Forelimb muscle (tissue), 1 donor: ENCODE data around the gene ITCH. TPM values are rescaled to one million over a fixed set of nuclear protein-coding genes. Genes with fewer than 3 reads are reported as not detected.
"Not testable (repeated sequence)": the region's sequence is repeated elsewhere in the genome, so short reads cannot be mapped to it uniquely, and the experiment has no call there.

Source experiments
- DNase-seq: peaks from one replicate; pipeline ENCODE4 v3.0.0-alpha.2; 2013; ENCODE audit warnings: low read depth
- polyA plus RNA-seq: library from polyadenylated mRNA; unstranded; fragments of 120-200 nt; gene quantifications from one replicate; pipeline ENCODE4 v1.2.1, GENCODE V29; 2013; ENCODE audit not compliant: insufficient read length

ITCH gene
- 23.9 TPM for polyA plus RNA-seq

DNA sequence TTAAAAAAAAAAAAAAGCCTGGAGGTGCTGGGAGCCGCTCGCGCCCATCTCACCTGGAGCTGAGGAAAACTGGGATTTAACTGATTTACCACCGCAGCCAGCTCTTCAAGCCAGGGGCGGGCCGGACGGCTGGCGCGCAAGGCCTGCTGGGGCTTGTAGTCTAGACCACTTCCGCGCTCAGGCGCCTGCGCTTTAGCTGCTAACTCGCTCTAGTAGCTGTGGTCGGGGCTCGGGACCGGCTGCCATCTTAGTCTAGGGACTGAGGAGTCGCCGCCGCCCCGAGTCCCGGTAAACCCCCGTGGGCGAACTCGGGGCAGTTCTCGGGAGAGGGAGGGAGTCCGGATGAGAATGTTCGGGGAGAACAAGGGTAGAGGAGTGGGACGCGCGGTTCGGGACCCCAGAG is at the start of gene ITCH:
ITCH (plus strand) TSS at position 212 of the 403 bp plus-strand sequence. CDS start 30,539 bp downstream, outside the sequence.
- DNase-seq: peak; percentile 86

DNA sequence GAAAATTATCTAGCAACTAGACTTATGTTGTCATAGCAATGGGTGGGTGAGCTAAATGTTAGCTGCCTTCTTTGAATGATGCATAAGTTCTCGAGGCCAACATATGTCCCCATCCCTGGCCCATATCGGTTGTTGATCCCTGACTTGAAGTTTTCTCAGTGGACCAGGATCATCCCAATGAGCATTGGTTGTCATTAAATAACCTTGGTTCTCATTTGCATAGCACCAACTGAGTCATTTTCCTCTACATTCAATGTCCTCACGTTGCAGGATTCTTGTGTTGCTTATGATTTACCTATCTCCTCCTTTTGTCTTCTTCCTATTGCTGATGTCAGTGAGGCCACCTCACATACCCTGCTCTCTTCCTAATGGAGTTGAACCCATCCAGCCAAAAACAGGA is 47.8 kb upstream of the ITCH start:
- no peak for DNase-seq

GRCh38 chr20:34316196-34316814 is 46.8 kb upstream of the ITCH start:
- DNase-seq: no peak

- DNase-seq: no peak
Observed at GRCh38 chr20:34318609-34319443, 44.2 kb upstream of the ITCH start.

DNA sequence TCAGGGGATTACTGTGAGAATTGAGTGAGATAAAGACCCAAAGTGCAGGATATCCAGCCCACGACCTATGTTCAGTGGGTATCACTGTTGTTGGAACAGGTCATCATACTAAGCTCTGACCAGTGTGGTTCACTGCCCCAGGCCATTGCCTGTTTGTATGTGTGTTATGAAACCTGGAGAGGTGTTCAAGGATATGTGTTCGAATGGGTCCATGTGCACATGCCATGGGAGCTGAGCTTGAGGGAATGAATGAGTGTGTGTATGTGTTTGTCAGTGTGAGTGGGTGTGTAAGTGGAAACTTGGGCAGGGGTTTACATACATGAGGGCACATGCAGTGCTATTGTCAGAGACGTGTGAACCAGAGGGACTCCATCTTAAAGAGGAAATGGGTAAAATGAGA is 42.2 kb upstream of the ITCH start:
- no peak for DNase-seq

GRCh38 chr20:34322267-34323105 is 40.6 kb upstream of the ITCH start:
- DNase-seq: no peak

DNA sequence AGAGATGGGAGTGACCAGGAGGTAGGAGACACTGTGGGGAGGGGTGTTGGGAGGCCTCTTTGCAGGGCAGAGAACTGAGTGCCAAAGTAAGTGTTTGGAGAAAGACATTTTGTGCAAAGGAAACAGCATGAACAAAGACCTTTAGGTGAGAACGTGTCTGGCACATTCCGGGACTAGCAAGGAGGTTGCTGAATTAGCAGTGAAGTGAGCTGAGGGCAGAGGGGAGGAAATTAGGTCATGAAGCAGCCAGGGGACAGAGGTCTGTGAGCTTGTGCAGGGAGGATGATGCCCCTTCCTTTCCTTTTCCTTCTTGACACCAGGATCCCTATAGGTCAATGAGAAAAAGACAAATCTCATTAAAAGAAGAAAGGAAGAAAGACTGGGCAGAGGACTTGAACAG is 38.5 kb upstream of the ITCH start:
- no peak for DNase-seq

GRCh38 chr20:34328207-34328606 is 34.9 kb upstream of the ITCH start:
- not testable (repeated sequence) for DNase-seq

GRCh38 chr20:34328928-34329677 is 34.0 kb upstream of the ITCH start:
- no peak for DNase-seq

DNA sequence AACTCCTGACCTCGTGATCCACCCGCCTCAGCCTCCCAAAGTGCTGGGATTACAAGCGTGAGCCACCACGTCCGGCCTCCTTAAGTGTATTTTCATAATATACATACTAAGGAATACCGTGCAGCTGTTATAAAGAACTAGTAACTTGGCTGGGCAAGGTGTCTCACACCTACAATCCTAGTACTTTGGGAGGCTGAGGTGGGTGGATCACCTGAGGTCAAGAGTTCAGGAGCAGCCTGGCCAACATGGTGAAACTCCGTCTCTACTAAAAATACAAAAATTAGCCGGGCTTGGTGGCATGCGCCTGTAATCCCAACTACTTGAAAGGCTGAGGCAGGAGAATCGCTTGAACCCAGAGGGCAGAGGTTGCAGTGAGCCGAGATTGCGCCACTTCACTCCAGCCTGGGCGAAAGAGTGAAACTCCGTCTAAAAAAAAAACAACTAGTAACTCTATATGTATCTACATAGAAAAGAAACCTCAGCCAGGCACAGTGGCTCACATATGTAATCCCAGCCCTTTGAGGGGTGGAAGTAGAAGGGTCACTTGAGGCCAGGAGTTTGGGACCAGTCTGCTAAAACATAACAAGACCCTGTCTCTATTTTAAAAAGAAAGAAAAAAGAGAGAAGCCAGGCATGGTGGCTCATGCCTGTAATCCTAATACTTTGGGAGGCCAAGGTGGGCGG is 32.1 kb upstream of the ITCH start:
- DNase-seq: not testable (repeated sequence)

DNA sequence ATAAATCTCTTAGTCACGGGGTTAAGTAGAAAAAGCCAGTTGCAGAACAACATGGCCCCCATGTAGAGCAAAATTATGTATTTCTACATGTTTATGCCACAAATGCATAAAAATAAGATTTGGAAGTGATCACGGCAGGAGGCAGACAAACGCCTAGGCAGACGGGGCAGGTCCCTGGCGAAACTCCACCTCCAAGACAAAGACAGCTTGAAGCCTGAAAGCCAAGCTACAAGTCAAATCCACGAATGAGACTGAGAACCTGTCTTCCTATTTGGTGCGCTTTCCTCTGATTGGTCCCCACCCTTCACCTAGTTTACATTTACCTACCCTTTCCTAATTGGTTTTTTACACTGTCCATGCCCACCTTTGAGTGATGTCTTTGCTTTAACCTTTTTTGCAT is 31.2 kb upstream of the ITCH start:
- DNase-seq: no peak

DNA sequence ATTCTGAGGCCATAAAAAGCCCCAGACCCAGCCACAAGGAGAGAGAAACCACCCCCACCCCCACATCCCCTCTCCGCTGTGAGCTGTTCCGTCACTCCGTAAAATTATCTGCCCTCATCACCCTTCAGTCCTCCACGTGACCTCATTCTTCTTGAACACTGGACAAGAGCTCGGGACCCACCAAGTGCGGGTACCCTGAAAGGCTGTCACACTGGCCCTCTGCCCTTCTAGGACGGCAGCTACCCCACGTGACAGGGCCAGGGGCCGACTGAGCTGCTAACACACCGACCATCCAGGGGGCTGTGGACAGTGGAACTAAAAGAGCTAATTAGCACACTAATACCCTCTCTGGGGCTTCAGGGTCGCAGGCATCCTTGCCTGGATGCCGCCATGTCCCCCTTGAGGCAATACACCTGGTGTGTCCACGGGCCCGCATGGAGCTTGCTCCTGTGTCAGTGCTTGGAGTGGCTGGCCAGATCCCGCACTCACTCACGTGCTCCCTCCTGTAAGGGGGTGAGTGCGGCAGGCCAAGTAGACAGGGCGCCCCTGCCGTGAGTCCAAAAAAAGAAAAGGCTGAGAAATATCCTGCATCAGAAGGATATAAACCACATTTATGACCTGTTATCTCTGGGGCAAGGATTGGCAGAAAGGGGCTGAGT is 30.7 kb upstream of the ITCH start:
- DNase-seq: no peak

DNA sequence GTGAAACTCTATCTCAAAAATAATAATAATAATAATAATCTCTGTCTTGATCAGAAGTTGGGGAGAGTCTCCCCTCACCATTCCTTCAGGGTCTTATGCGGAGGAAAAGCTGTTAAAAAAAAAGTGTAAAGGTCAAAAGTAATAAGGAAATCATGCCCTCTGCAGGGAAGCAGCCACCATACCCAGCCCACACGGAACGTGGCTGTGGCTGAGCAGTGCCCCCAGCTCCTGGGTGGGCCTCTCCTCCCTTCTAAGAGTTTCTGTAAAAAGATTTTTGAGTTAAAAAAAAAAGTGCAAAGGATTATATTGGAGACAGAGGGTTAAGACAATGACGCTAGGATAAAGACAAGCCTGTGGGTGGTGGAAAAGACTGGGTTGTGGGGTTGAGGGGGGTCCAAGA is 29.3 kb upstream of the ITCH start:
- no peak for DNase-seq

DNA sequence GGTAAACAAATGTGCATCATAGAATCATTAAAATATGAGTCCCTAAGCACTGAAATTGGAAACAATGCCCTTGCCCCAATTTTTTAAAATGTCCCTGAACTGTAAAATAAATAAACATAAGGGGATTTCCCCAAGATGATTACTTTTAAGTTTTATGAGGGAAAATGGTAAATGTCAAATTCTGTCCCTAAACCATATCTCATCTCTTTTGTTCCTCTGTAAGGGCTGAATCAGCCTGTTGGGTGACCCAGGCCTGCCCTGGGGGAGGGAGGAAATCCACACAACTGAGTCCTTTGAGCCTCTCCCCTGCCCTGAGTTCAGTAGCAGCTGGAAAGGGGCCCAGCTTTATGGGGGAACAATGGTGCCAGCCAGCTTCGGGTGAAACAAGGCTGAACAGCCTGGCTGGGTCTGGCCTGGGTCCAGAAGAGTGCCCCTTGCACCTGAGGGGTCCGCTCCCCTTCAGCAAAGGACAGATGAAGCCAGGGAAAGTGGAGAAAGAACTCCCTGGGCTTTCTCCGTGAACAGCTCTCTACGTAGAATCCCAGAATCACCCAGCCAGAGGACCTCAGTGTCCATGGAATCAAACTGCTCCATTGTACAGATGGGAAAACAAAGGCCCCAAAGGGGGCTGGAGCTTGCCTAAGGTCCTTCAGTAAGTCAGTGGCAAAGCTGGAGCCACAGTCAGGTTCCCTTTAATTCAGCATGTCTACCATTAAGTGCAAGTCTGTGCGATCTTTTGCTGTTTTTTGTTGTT is 28.2 kb upstream of the ITCH start:
- no peak for DNase-seq

DNA sequence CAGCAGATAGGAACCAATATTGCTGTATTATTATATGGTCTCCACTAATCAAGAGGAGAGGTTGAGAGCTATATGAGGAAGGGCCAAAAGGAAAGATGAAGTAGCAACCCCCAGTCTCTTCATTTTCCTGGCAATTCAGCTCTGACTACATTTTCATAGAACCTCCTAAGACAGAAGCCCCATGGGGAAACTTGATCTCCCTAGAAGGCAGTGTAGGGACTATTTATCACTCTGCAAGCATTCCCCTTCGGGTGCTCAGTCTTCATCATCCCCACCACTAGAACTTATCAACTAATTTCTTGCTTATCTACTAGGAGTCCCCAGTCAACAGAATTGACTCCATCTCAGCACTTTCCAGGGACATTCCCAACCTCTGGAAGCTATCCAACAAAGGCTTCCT is 25.5 kb upstream of the ITCH start:
- no peak for DNase-seq

DNA sequence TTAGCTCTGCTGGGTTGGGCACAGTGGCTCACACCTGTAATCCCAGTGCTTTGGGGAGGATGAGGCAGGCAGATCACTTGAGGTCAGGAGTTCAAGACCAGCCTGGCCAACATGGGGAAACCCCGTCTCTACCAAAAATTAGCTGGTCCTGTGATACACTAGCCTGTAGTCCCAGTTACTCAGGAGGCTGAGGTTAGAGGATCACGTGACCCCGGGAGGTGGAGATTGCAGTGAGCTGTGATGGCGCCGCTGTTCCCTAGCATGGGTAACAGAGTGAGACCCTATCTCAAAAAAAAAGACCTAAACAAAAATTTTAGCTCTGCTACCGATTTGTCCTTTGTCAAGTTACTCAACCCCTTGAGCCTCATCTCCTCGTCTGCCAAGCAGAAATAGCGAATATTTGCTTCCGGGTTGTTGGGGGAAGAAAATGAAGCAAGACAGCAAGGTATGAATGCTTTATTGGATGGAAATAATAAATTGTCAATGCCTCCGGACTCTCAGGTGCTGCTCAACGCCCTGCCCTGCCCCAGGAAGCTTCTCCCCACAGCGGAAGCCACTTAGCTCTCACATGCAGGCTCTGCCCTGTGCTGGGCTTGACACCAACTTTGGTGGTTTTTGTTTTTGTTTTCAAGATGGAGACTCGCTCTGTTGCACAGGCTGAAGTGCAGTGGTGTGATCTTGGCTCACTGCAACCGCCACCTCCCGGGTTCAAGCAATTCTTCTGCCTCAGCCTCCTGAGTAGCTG is 24.9 kb upstream of the ITCH start:
- no peak for DNase-seq

GRCh38 chr20:34340726-34341125 is 22.3 kb upstream of the ITCH start:
- DNase-seq: not testable (repeated sequence)

DNA sequence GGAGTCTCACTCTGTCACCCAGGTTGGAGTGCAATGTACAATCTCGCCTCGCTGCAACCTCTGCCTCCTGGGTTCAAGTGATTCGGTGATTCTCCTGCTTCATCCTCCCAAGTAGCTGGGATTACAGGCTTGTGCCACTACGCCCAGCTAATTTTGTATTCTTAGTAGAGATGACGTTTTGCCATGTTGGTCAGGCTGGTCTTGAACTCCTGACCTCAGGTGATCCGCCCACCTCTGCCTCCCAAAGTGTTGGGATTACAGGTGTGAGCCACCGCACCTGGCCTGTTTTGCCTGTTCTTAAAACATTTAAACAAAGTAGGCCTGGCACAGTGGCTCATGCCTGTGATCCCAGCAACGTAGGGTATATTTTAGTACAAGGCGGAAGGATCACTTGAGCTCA is 21.9 kb upstream of the ITCH start:
- not testable (repeated sequence) for DNase-seq
